Measurements from ENCODE around the gene GRID2. TPM values are rescaled to one million over a fixed set of nuclear protein-coding genes. Genes with fewer than 3 reads are reported as not detected.

The GRID2 gene
- polyA plus RNA-seq, 1 donor (not counting 4 experiments of a cell fraction or from before 2014, with no cell fraction given): not detected

DNA sequence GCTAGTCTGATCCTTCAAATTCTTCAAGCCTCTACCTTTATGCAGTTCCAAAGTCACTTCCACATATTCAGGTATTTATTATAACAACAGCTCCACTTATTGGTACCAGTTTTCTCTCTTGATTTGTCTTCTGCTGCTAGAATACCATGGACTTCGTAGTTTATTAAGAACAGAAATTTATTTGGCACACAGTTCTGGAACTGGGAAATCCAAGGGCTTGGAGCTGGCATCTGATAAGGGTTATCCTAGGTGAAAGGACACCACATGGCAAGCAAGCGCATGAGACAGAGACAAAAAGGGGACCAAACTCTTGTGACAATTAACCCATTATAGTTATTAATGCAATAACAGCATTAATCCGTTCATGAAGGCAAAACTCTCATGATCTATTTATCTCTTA is 924.3 kb downstream of the GRID2 start:
- Histone ChIP-seq H3K9me3 (ENCODE audit: control insufficient read depth, low read depth, low read length) (no peaks in the 10 kb centered on the region), H4K20me1 (ENCODE audit: control insufficient read depth, extremely low read depth, insufficient read depth, low read length) (no peaks in the 10 kb centered on the region), H3K4me3 (ENCODE audit: control insufficient read depth in 2 of 3, extremely low read depth in 1 of 3, insufficient read depth in 2 of 3, low read depth in 1 of 3, low read length in 3 of 3) (no peak overlapping the region), H3K27me3 (ENCODE audit: control insufficient read depth, extremely low read depth, insufficient read depth, low read length) (no peaks in the 10 kb centered on the region), H3K27ac (ENCODE audit: control insufficient read depth, insufficient read depth, low read length) (no peak overlapping the region), H2AFZ (ENCODE audit: control insufficient read depth, low read length) (no peak overlapping the region), H3K79me2 (ENCODE audit: control insufficient read depth, insufficient read depth, low read length) (no peaks in the 10 kb centered on the region), H3K4me2 (ENCODE audit: control insufficient read depth, extremely low read depth, insufficient read depth, low read depth, low read length) (no peak overlapping the region), H3K9me1 (ENCODE audit: control insufficient read depth, extremely low read depth, insufficient read depth, low read length) (no peaks in the 10 kb centered on the region), H3K36me3 (ENCODE audit: control insufficient read depth in 2 of 2, extremely low read depth in 1 of 2, insufficient read depth in 2 of 2, low read length in 2 of 2) (no peaks in the 10 kb centered on the region), H3K4me1 (ENCODE audit: control insufficient read depth, extremely low read depth, insufficient read depth, low read length) (no peaks in the 10 kb centered on the region), H3K9ac (ENCODE audit: control insufficient read depth, extremely low read depth, insufficient read depth, low read length) (no peak overlapping the region)
- TF ChIP-seq, protein P1, sequence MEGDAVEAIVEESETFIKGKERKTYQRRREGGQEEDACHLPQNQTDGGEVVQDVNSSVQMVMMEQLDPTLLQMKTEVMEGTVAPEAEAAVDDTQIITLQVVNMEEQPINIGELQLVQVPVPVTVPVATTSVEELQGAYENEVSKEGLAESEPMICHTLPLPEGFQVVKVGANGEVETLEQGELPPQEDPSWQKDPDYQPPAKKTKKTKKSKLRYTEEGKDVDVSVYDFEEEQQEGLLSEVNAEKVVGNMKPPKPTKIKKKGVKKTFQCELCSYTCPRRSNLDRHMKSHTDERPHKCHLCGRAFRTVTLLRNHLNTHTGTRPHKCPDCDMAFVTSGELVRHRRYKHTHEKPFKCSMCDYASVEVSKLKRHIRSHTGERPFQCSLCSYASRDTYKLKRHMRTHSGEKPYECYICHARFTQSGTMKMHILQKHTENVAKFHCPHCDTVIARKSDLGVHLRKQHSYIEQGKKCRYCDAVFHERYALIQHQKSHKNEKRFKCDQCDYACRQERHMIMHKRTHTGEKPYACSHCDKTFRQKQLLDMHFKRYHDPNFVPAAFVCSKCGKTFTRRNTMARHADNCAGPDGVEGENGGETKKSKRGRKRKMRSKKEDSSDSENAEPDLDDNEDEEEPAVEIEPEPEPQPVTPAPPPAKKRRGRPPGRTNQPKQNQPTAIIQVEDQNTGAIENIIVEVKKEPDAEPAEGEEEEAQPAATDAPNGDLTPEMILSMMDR (optimal IDR thresholded peaks at IDR 0.05 in 1 of 3, IDR thresholded peaks at IDR 0.05 in 1 of 3, conservative IDR thresholded peaks at IDR 0.05 in 1 of 3; ENCODE audit: extremely low read depth in 1 of 3, insufficient read depth in 2 of 3, low read length in 3 of 3): no peak
- no peak for TF ChIP-seq EZH2 (IDR thresholded peaks at IDR 0.05; ENCODE audit: low read length)
- DNase-seq (ENCODE audit: low read depth, low spot score) (no peak), FAIRE-seq (no peak)
- dilution Hi-C loops (cut with MboI; ENCODE audit: extremely low pct_ligation_motif_present, low sequenced_read_pairs): no loop called here

DNA sequence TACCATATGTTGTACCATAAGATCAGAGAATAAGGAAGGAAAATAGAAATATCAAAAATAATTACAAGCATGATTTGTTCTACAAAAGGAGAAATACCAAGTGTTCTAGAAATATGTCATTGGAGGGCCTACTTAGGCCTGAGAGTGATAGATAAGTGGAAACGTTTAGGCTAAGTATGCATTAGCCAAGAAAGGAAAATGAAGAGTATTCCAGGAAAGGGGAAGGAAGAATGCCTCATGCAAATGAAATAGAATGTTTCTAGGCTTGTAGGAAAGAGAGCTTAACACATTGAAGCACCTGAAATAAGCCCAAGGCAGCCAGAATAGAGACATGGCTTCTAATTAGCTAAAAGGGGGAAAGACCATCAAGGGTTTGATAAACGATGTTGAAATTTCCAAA is 929.1 kb downstream of the GRID2 start:
- H4K20me1 ChIP-seq (ENCODE audit: control insufficient read depth, extremely low read depth, insufficient read depth, low read length): no peaks in the 10 kb centered on the region
- no peaks in the 10 kb centered on the region for H3K4me1 ChIP-seq (ENCODE audit: control insufficient read depth, extremely low read depth, insufficient read depth, low read length)
- H3K9me3 ChIP-seq (ENCODE audit: control insufficient read depth, low read depth, low read length): no peaks in the 10 kb centered on the region
- H3K9ac ChIP-seq (ENCODE audit: control insufficient read depth, extremely low read depth, insufficient read depth, low read length): no peak overlapping the region
- H3K79me2 ChIP-seq (ENCODE audit: control insufficient read depth, insufficient read depth, low read length): no peaks in the 10 kb centered on the region
- dilution Hi-C loops (cut with MboI; ENCODE audit: extremely low pct_ligation_motif_present, low sequenced_read_pairs): no loop called here
- H3K36me3 ChIP-seq (ENCODE audit: control insufficient read depth in 2 of 2, extremely low read depth in 1 of 2, insufficient read depth in 2 of 2, low read length in 2 of 2): no peaks in the 10 kb centered on the region
- H3K4me2 ChIP-seq (ENCODE audit: control insufficient read depth, extremely low read depth, insufficient read depth, low read depth, low read length): no peak overlapping the region
- TF ChIP-seq, protein P1 (optimal IDR thresholded peaks at IDR 0.05 in 1 of 3, IDR thresholded peaks at IDR 0.05 in 1 of 3, conservative IDR thresholded peaks at IDR 0.05 in 1 of 3; ENCODE audit: extremely low read depth in 1 of 3, insufficient read depth in 2 of 3, low read length in 3 of 3): no peak
- TF ChIP-seq EZH2 (IDR thresholded peaks at IDR 0.05; ENCODE audit: low read length): no peak
- H2AFZ ChIP-seq (ENCODE audit: control insufficient read depth, low read length): no peak overlapping the region
- FAIRE-seq (no peak), DNase-seq (ENCODE audit: low read depth, low spot score) (no peak)
- H3K27ac ChIP-seq (ENCODE audit: control insufficient read depth, insufficient read depth, low read length): no peak overlapping the region
- H3K9me1 ChIP-seq (ENCODE audit: control insufficient read depth, extremely low read depth, insufficient read depth, low read length): no peaks in the 10 kb centered on the region
- no peaks in the 10 kb centered on the region for H3K27me3 ChIP-seq (ENCODE audit: control insufficient read depth, extremely low read depth, insufficient read depth, low read length)
- no peak overlapping the region for H3K4me3 ChIP-seq (ENCODE audit: control insufficient read depth in 2 of 3, extremely low read depth in 1 of 3, insufficient read depth in 2 of 3, low read depth in 1 of 3, low read length in 3 of 3)
